HG03095 (cell line): Measurements from ENCODE around the gene PRKAR1B.

ENCODE experiments used
- ATAC-seq: cut with Tn5 transposase; IDR thresholded peaks from one replicate; pipeline ENCODE4 v1.9.1; 2021; ENCODE audit warnings: moderate library complexity; ENCODE audit not compliant: unreplicated experiment

PRKAR1B gene

DNA sequence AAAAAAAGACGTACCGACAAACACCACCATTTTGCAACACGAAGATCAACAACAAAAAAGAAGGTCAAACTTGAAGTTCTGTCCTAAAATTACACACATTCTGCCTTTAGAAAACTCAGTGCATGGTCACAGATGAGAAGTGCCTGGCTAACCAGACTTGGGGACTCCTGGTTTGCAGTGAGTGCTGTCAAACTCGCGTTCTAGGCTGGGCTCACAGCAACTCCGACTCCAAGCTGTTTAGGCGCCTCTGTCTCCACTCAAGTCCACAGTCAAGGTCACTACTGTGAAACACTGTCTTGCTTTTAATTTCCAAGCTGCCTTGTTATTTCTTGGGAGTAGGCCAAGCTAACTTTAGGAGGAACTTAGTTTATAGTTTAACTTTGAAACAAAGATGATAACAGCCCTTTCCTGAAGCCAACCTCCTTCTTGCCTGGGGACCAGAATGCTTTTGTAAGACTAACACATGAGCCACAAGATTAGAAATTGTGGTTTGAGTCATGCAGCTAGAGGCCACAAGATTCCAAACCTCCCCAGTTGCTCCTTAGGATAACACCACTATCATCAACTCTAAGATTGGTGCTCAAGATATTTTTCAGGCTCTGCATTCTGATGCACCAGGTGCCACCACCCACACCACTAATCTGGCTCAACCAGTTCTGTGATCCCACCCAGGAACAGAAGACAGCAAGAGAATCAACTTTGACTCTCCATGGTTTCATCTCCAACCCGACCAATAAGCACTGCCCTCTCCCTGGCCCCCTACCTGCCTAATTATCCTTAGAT is 1.7 kb downstream of the PRKAR1B start:
- ATAC-seq: no peak

DNA sequence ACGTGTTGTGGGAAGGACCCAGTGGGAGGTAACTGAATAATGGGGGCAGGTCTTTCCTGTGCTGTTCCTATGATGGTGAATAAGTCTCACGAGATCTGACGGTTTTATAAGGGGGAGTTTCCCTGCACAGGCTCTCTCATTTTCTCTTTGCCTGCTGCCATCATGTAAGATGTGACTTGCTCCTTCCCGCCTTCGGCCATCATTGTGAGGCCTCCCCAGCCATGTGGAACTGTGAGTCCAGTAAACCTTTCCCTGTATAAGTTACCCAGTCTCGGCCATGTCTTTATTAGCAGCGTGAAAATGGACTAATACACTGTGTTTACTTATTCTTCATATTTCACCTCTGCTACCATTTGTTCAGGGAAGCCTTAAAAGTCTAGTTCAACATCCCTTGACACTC is 2.8 kb downstream of the PRKAR1B start:
- no peak for ATAC-seq

DNA sequence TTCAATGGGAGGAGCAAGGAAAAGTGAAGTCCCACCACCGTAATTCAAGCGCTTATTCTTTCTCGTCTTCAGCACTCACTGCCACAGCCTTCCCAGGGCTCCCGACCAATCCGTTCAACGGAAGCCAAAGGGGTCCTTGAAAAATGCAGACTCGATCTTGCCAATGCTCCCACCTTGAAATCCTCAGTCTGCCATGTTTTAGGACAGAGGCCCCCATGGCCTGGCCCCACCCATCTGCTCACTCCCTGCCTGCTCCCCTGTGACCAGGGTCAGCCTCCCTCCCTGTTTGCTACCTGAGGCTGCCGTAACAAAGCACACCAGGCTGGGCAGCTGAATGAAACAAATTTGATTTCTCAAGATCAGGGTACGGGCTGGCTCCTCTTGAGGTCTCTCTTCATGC is 3.5 kb downstream of the PRKAR1B start:
- ATAC-seq: no peak

DNA sequence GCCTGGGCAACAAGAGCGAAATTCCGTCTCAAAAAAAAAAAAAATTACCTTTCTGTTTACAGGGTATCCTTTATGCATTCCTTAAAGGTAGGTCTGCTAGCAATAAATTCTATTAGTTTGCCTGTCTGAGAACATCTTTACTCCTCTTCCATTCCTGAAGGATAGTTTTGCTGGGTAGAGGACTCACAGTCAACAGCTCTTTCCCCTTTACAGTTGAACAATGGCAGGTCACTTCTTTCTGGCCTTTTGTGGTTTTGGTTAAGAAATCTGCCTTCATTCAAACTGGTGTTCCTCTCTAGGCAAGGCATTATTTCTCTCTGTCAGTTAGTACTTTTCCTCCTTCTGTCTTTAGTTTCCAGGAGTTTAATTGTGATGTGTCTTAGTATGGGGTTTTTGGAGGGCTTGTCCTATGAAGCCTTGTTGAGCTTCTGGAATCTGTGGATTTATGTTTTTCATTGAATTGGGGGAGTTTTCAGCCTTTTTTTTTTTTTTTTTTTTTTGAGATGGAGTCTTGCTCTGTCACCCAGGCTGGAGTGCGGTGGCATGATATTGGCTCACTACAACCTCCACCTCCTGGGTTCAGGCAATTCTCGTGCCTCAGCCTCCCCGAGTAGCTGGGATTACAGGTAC is 5.3 kb downstream of the PRKAR1B start:
- no peak for ATAC-seq

DNA sequence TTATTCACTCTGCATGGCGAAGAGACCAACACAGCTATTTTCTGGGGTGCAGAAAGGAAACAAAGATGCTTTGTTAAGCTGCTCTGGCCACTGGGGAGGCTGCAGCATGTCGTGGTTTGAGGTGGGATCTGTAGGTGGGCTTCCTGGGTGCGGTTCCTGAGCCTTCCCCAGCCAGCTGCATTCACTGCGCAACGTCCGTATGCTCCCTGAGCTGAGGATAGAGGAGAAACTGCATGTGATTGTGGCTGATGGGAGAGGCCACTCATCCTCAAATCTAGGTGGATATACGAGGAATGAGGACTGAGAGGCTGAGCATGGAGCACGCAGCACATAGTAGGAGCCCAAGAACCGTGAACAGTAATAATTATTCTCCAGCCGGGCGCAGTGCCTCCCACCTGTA is 10.4 kb downstream of the PRKAR1B start:
- no peak for ATAC-seq

DNA sequence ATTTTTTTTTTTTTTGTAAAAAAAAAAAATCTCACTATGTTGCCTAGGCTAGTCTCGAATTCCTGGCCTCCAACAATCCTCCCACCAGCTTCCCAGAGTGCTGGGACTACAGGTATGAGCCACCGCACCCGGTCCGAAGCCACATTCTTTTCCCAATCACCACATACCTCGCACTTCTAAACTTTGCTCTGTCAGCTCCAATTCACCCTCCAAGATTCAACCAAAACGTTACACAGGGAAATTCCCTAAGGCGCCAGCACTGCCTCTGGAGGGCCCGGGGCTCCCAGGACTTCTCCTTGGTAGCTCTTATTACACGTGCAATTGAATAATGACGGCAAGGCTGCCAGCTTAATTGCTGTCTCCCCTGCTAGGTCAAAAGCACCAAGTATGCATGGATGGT is 10.9 kb downstream of the PRKAR1B start:
- no peak for ATAC-seq

DNA sequence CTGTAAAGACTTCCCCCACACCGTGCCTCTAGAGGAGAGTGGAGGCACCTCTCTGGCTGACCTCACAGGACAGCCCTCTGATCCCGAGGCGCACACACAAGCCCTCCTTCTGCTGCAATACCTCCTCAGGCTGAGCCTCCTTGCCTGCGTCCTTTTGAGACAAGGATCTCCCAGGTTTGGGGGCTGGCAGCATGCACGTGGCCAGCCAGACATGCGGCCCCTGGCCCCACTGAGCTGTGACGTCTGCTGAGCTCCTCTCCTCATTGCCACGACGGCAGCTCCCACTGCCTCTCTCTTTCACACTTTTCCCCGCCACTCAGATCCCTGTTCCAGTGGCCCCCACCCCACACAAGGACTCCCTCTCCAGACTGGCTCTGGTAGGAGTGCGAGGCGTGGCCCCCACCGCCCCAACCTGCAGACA is 12.8 kb downstream of the PRKAR1B start:
- no peak for ATAC-seq

DNA sequence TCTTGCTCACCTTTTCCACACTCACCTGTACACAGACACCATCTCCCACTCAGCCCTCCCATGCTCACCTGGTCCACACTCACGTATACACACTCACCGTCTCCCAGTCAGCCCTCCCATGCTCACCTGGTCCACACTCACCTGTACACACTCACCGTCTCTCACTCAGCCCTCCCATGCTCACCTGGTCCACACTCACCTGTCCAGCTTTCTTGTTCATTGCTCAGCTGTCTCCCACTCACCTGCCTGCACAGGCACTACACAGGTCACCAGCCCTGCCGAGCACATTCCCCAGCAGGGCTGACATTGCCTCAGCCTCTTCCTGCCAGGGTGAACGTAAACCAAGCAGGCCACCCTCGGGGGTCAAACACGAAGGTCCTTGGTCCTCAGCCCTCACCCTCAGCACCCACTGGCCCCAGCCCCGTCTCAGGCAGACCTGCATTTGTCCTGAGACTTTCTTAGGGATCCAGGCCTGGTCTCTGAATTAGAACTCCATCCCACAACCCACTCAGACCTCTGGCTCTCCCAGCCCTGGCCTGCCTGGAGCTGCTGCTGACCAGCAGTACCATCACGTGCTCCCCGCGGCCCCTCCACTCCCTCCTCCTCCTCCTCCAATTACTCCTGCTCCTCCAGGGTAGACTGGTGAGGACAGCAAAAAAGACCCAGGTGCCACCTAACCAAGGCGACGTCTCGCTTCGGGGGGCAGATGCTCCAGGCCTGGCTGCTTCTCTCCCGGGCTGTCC is 13.4 kb downstream of the PRKAR1B start:
- no peak for ATAC-seq

DNA sequence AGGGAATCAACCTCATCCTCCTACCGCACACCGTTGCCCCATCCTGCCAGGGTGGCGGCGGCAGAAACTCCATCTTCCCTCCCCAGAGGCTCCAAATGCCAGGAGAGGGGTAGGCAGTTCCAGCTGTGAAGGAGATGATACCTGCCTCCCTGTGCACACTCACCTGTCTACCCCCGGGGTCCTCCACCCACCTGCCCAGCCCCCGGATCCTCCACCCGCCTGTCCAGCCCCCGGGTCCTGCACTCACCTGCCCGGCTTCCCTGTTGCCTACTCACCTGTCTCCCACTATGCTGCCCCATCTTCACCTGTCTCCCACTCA is 14.0 kb downstream of the PRKAR1B start:
- no peak for ATAC-seq

DNA sequence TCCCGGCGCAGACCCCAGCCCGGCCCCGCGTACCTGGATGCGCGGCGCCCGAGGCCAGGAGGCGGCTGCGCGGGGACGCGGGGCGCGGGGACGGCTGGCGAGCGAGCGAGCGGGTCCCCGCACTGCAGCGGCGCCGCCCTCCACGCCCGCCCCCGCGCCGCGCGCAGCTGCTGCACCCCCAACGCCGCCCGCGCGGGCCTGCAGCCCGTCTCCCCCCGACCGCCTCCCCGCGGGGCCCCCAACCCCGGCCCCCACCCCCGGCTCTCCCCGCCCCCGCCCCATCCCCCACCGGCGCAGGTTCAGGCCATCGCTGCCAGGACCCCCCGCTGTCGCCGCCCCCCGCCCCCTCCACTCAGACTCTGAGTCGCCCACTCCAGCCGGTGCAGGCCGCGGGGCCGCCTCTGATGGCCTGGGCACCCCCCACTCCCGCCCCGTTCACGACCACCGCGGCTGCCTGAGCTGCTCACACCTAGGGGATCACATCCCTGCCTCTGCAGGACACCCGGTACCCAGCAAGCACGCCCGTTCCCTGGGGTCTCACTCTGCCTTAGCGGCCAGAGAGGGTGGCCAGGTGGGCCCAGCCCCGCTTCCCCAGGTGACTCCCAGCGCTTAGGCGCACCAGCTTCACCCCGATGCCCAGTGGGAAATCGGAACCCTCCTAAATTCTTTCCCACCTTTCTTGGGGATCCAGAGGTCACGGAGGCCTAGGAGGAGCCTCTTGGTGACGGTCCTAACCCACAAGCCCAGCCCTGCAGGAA is 14.5 kb downstream of the PRKAR1B start:
- no peak for ATAC-seq

DNA sequence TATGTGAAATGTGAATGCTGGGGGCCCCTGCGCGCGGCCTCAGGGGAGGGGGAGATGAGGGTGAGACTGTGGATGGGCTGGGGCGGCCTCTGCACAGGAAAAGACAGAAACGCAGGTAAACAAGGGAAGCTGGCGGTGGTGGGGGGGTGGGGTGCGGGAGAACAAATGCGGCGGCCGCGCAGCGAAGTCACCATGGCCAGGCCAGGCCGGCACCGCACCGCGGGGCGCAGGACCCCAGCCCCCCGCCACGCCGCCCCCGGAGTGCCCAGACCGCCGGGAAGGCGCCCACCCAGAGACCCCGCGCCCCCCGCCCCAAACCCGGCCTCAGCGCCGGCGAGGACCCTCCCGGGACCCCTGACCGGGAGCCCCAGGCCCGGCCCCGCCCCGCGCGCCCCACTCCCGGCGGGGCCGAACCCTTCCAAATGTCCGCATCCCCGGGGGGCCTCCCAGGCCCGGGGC is 15.1 kb downstream of the PRKAR1B start:
- no peak for ATAC-seq

DNA sequence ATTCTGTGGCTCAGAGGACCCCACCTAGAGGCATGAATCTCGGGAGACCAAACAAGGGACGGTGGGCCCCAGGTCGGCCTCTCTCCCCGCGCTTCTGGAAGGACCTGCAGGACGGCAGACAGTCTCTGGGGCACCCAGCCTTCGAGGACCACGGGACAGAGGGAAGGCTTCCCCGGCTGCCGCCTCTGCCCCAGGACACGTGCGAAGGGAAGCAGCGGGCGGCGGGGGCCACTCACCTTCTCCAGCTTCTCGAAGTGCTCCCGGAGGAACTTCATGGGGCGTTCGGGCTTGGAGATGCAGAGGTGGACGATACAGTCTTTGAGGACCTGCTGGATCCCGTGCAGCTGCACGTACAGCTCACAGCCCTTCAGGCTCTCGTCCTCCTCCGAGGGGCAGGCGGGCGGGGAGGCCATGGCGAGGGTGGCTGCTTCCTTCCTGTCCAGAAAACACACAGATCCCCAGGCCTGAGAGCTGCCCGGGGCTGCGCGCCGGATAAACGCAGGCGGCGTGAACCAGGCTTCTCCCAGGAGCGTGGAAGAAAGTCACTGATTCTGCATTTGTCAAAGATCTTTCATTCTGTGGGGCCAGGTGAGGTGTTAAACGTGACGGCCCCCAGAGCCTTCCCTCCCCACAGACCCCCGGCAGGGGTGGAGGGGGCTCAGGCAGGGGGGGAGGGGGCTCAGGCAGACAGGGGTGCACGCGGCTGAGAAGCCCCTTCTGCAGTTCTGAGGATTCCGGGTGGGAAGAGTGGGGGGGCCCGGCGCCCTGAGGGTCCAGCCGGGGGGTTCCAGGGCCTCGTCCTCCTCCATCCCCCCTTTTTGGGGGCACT is 15.8 kb downstream of the PRKAR1B start:
- no peak for ATAC-seq

DNA sequence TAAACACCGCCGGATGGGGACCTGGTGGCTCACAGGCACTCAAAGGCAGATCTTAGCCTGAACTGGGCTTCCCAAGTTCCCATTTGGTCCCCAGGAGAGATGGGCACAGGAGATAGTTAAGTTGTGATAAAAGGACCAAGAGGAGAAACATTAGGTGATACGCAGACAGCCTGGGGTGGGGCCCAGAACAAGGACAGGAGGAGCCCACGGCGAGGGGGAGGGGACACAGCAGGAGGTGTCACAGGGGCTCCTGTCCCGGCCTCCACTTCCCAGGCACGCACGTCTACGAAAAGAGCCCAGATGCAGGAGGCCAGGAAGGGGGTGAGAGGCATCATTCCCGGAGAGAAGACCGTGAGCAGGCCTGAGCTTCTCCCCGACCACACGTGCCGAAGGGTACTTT is 16.9 kb downstream of the PRKAR1B start:
- no peak for ATAC-seq

DNA sequence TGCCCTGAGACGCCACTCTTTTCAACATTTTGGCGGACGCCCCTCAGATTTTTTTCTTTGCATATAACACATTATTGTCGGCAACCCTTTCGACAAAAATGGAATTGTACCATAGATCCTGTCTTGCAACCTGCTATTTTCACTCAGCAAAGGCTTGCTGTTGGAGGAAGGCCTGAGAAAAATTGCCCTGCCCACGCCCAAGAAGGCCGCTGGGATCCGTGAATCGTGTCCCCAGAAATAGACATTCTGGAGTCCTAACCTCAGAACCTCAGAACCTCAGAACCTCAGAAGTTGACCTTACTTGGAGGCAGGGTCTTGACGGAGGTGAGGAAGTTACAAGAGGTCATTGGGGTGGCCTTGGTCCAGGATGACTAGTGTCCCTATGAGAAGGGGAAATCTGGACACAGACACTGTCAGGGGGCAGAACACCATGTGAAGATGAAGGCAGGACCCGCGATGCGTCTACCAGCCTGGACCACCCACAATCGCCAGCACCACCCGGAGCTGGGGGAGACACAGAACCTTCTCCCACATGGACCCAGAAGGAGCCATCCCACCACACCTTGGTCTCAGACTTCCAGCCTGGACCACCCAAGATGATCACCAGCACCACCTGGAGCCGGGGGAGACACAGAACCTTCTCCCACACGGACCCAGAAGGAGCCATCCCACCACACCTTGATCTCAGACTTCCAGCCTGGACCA is 19.6 kb downstream of the PRKAR1B start:
- ATAC-seq: no peak

DNA sequence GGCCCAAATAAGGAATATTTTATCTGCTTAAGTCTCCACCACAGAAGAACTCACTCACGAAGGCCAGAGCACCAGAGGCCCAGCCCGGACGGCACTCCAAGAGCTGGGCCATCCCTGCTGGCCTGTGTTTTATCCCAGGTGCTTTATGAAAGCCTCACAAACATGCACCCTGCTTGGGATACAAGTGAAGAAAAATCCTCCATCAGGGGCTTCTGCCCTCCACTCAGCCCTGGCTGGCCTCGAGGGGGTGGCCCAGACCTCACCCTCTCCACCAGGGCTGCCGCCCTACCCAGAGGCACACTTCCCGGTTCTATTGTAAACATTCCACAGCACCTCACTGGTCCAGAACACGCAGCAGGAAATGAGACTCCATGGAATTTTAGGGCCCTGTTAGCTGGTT is 20.4 kb downstream of the PRKAR1B start:
- ATAC-seq: no peak

DNA sequence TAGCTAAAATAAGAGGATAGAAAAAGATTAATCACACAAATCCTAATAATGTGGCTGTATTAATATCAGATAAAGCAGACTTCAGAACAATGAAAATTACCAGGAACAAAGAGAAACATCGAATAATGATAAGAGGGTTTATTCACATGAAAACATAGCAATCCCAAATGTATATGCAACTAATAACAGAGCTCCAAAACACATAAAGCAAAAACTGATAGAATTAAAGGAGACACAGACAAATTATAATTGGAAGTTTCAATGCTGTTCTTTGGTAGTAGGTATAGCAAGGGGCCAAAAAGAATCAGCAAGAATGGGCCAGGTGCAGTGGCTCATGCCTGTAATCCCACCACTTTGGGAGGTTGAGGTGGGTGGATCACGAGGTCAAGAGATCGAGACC is 24.0 kb downstream of the PRKAR1B start:
- no peak for ATAC-seq

DNA sequence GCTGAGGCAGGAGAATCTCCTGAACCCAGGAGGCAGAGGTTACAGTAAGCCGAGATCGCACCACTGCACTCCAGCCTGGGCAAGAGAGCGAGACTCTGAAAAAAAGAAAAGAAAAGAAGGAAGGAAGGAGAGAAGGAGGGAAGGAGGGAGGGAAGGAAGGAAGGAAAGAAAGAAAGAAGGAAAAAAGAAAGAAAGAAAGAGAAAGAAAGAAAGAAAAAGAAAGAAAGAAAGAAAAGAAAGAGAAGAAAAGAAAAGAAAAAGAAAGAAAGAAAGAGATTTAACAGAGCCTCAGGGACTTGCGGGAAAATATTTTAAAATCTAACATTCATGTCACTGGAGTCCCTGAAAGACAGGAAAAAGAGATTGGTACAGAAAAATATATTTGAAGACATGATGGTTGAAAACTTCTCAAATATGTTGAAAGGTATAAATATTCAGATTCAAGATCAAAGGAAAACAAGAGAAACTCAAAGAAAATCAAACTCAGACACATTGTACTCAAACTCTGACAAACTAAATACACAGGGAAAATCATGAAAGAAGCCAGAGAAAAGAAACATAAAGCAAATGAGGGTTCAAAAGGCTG is 25.9 kb downstream of the PRKAR1B start:
- no peak for ATAC-seq

DNA sequence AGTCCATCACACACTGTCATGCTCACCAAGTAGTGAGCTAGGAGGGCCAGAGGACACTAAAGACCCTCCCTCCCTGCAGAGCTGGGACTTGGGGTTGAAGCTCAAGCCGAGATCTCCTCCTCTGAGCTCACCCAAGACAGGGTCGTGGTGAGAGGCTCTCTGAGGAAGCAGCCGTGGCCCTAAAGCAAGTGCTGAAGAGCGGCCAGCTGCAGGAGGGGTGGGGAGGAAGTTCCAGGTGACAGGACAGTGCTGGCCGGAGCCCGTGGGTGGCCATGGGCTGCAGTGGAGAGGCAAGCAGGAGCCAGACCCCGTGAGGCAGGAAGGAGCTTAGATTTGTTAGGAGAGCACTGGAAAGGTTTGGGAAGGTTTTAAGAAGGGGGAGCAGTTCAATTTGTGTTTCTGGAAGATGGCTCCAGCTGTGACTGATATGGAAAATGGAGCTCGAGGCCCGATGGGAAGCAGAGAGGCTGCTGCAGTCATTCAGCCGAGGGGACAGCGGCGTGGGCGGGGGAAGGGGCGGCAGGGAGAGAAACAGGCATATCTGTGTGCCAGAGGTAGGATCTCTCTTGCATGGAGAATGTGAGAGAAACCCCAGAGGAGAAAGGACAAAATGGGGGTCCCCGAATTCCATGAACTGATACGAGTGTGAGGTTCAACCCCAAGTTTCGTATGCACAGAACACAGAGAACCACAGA is 27.5 kb downstream of the PRKAR1B start:
- ATAC-seq: no peak
